Left hindlimb (tissue), 1 donor: ENCODE results near the gene NFS1.
A peak's percentile ranks its signal among the peaks of the same experiment; 100 is the strongest.

Source experiments
- DNase-seq: peaks from one replicate; pipeline ENCODE4 v3.0.0-alpha.2; 2018

NFS1 gene

GRCh38 chr20:35669221-35669620 lies 29.9 kb downstream of the NFS1 start:
- no peak for DNase-seq

- DNase-seq = no peak
These were observed 33.2 kb downstream of the NFS1 start for GRCh38 chr20:35665949-35666288.

- peak; percentile 95 for DNase-seq
These were observed 34.5 kb downstream of the NFS1 start, which contains the start of the genes CPNE1 and RBM12 for GRCh38 chr20:35664466-35665206. Gene CPNE1, minus strand, starts transcription at chr20:35664900. Its CDS starts 31,977 bp downstream, at chr20:35632923. Gene RBM12, minus strand, starts transcription at chr20:35664900. Its CDS starts 9,578 bp downstream, at chr20:35655322.

GRCh38 chr20:35663516-35664465 lies 35.4 kb downstream of the NFS1 start:
- DNase-seq = peak; percentile 42

GRCh38 chr20:35662551-35662950 lies 36.6 kb downstream of the NFS1 start:
- no peak for DNase-seq

- DNase-seq = no peak
These were observed 37.2 kb downstream of the NFS1 start for GRCh38 chr20:35661908-35662307.

GRCh38 chr20:35661053-35661452 lies 38.1 kb downstream of the NFS1 start:
- DNase-seq = no peak

GRCh38 chr20:35660122-35660937 lies 38.8 kb downstream of the NFS1 start:
- no peak for DNase-seq

GRCh38 chr20:35657271-35657670 lies 41.9 kb downstream of the NFS1 start:
- no peak for DNase-seq

GRCh38 chr20:35654415-35654814 lies 44.7 kb downstream of the NFS1 start:
- DNase-seq = no peak

GRCh38 chr20:35653893-35654292 lies 45.3 kb downstream of the NFS1 start:
- no peak for DNase-seq

- DNase-seq = no peak
These were observed 45.8 kb downstream of the NFS1 start for GRCh38 chr20:35653430-35653734.

GRCh38 chr20:35652641-35653429 lies 46.3 kb downstream of the NFS1 start:
- no peak for DNase-seq

- DNase-seq = no peak
These were observed 47.2 kb downstream of the NFS1 start for GRCh38 chr20:35651958-35652357.

- no peak for DNase-seq
These were observed 48.5 kb downstream of the NFS1 start for GRCh38 chr20:35650632-35651031.

- no peak for DNase-seq
These were observed 50.3 kb downstream of the NFS1 start for GRCh38 chr20:35648836-35649235.

GRCh38 chr20:35644806-35645205 lies 54.3 kb downstream of the NFS1 start:
- DNase-seq = no peak

GRCh38 chr20:35643045-35643444 lies 56.1 kb downstream of the NFS1 start:
- no peak for DNase-seq

- DNase-seq = no peak
These were observed 57.4 kb downstream of the NFS1 start for GRCh38 chr20:35641743-35642142.

GRCh38 chr20:35640724-35641123 lies 58.4 kb downstream of the NFS1 start:
- no peak for DNase-seq

GRCh38 chr20:35638751-35639150 lies 60.4 kb downstream of the NFS1 start:
- no peak for DNase-seq

- DNase-seq = no peak
These were observed 61.9 kb downstream of the NFS1 start for GRCh38 chr20:35637276-35637675.
